ENCODE measurements around the gene PRDM5. TPM values are rescaled to one million over a fixed set of nuclear protein-coding genes. Genes with fewer than 3 reads are reported as not detected.

Gene PRDM5
- total RNA-seq, 1 experiment from 2014 or later, result 7.1 TPM

DNA sequence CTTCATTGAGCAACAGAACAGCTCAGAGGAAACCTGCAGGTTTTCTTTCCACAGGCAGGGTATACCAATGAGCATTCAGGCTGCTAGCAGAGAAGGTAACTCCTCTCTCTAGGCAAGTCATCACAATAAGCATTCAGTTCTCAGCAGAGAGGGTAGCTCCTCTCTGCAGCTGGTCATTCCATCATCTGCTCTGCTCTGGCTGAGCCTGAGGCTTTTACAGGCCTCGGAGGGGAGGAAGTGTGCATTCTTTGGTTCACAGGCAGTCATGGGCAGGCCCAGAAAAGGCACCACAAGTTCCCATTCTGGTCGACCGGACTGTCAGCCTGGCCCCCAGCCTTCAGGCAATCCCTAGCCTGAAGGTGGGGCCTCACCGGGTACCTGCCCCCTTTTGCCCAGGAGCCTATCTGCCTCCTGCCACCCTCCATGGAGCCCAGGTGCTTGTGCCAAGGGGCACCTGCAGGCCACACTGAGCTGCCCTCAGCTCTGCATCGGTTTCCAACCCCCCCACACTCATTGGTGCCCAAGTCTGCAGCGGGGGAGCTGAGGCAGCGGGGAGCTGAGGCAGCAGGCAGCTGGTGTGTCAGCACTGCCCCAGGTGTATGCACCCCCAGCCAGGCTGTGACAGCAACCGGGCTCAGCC is 83.1 kb downstream of the PRDM5 start:
- ChIA-PET POLR2A (ENCODE audit: low non-redundant PET) (no interaction called here), CTCF (no interaction called here)
- Histone ChIP-seq H3K4me1 (ENCODE audit: insufficient read depth, low read length, poor library complexity, severe bottlenecking) (no peaks in the 10 kb centered on the region), H3K36me3 (ENCODE audit: insufficient read depth, low read length, poor library complexity, severe bottlenecking) (no peaks in the 10 kb centered on the region), H3K4me3 (ENCODE audit: low read depth, low read length, poor library complexity, severe bottlenecking) (no peak overlapping the region), H3K27me3 (replicated peaks; ENCODE audit: insufficient read depth, low read depth, low read length, poor library complexity) (no peaks in the 10 kb centered on the region), H3K9me3 (ENCODE audit: low read depth, low read length, poor library complexity, severe bottlenecking) (no peaks in the 10 kb centered on the region), H3K27ac (ENCODE audit: low read depth, low read length, poor library complexity, severe bottlenecking) (no peak overlapping the region)
- no peak for DNase-seq (ENCODE audit: low spot score)
- no TSS peak for BruUV-seq (replicated peaks)
- TF ChIP-seq, protein P1, sequence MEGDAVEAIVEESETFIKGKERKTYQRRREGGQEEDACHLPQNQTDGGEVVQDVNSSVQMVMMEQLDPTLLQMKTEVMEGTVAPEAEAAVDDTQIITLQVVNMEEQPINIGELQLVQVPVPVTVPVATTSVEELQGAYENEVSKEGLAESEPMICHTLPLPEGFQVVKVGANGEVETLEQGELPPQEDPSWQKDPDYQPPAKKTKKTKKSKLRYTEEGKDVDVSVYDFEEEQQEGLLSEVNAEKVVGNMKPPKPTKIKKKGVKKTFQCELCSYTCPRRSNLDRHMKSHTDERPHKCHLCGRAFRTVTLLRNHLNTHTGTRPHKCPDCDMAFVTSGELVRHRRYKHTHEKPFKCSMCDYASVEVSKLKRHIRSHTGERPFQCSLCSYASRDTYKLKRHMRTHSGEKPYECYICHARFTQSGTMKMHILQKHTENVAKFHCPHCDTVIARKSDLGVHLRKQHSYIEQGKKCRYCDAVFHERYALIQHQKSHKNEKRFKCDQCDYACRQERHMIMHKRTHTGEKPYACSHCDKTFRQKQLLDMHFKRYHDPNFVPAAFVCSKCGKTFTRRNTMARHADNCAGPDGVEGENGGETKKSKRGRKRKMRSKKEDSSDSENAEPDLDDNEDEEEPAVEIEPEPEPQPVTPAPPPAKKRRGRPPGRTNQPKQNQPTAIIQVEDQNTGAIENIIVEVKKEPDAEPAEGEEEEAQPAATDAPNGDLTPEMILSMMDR (conservative IDR thresholded peaks at IDR 0.05; ENCODE audit: low read depth, low read length), result no peak
- no peak for TF ChIP-seq EZH2 (IDR thresholded peaks at IDR 0.05; ENCODE audit: borderline replicate concordance, low read depth, low read length, poor library complexity, severe bottlenecking)
- intact Hi-C loops (cut with micrococcal nuclease; ENCODE audit: unreplicated experiment), result no loop called here

DNA sequence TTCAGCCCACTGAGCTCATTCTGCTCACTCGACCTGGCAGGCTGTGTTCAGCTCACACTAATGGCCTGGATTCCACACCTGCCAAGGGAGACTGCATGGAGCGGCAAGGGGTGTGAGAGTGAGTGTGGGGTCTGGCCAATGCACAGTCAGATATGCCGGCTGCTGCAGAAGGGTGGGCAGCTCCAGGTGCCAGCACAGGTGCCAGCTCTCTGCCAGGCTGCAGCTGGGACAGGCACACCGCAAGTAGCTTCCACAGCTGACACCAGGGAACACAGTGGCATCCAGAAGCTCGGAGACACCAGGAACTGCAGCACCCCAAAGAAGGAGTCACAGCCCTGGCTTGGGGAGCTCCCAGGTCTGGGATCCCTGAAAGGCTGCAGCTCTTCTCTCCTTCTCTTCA is 83.7 kb downstream of the PRDM5 start:
- H3K9me3 ChIP-seq (ENCODE audit: low read depth, low read length, poor library complexity, severe bottlenecking), result no peaks in the 10 kb centered on the region
- no peak overlapping the region for H3K4me3 ChIP-seq (ENCODE audit: low read depth, low read length, poor library complexity, severe bottlenecking)
- ChIA-PET POLR2A (ENCODE audit: low non-redundant PET) (interaction anchor here (0.6 kb wide), 1 partner anchor 20 kb away, joined by 3 read pairs; no protein-coding TSS in a partner anchor), CTCF (no interaction called here)
- TF ChIP-seq EZH2 (IDR thresholded peaks at IDR 0.05; ENCODE audit: borderline replicate concordance, low read depth, low read length, poor library complexity, severe bottlenecking), result no peak
- TF ChIP-seq, protein P1 (conservative IDR thresholded peaks at IDR 0.05; ENCODE audit: low read depth, low read length), result no peak
- no peaks in the 10 kb centered on the region for H3K27me3 ChIP-seq (replicated peaks; ENCODE audit: insufficient read depth, low read depth, low read length, poor library complexity)
- DNase-seq (ENCODE audit: low spot score), result no peak
- intact Hi-C loops (cut with micrococcal nuclease; ENCODE audit: unreplicated experiment), result no loop called here
- no peak overlapping the region for H3K27ac ChIP-seq (ENCODE audit: low read depth, low read length, poor library complexity, severe bottlenecking)
- no peaks in the 10 kb centered on the region for H3K4me1 ChIP-seq (ENCODE audit: insufficient read depth, low read length, poor library complexity, severe bottlenecking)
- H3K36me3 ChIP-seq (ENCODE audit: insufficient read depth, low read length, poor library complexity, severe bottlenecking), result no peaks in the 10 kb centered on the region
- BruUV-seq (replicated peaks), result no TSS peak

DNA sequence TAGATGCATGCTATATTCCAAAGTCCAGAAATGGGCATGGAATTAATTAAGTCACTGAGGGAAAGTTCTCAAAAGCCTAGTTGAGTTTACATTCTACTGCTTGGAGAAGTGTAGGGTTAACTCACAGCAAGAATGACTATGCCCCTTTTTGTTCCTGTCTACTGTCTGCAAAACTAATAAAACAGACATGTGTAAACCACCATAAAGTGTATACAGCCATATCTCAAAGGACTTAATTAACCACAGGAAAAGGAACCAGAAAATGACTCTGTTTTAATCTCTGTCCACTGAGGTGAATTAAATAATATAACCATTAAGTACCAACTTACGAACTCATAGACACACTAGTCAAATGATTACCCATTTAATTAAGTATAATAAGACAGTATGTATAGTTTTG is 84.9 kb downstream of the PRDM5 start:
- TF ChIP-seq, protein P1 (conservative IDR thresholded peaks at IDR 0.05; ENCODE audit: low read depth, low read length), result no peak
- no peak for TF ChIP-seq EZH2 (IDR thresholded peaks at IDR 0.05; ENCODE audit: borderline replicate concordance, low read depth, low read length, poor library complexity, severe bottlenecking)
- DNase-seq (ENCODE audit: low spot score), result no peak
- no peaks in the 10 kb centered on the region for H3K4me1 ChIP-seq (ENCODE audit: insufficient read depth, low read length, poor library complexity, severe bottlenecking)
- no peak overlapping the region for H3K27ac ChIP-seq (ENCODE audit: low read depth, low read length, poor library complexity, severe bottlenecking)
- BruUV-seq (replicated peaks), result no TSS peak
- H3K9me3 ChIP-seq (ENCODE audit: low read depth, low read length, poor library complexity, severe bottlenecking), result no peaks in the 10 kb centered on the region
- H3K4me3 ChIP-seq (ENCODE audit: low read depth, low read length, poor library complexity, severe bottlenecking), result no peak overlapping the region
- H3K27me3 ChIP-seq (replicated peaks; ENCODE audit: insufficient read depth, low read depth, low read length, poor library complexity), result no peaks in the 10 kb centered on the region
- ChIA-PET POLR2A (ENCODE audit: low non-redundant PET) (no interaction called here), CTCF (no interaction called here)
- intact Hi-C loops (cut with micrococcal nuclease; ENCODE audit: unreplicated experiment), result no loop called here
- H3K36me3 ChIP-seq (ENCODE audit: insufficient read depth, low read length, poor library complexity, severe bottlenecking), result no peaks in the 10 kb centered on the region

Measured in A673 (cell line).